OCI-LY7 (cell line): Measurements from ENCODE around the gene TPD52L2. TPM values are rescaled to one million over a fixed set of nuclear protein-coding genes. Genes with fewer than 3 reads are reported as not detected.
A peak's percentile ranks its signal among the peaks of the same experiment; 100 is the strongest.

Experiments
- BruUV-seq: library from RNA; stranded (reverse); fragments of 400-500 nt; replicated peaks from 2 replicates; lab custom pipeline; 2021; lab: Mats Ljungman, UMichigan
- CTCF ChIA-PET: fragments of 300-600 bp; sonication (Branson Sonifier 250); formaldehyde crosslinking; loops from one replicate; lab custom pipeline; 2022; ENCODE audit warnings: antibody characterized with exemption; ENCODE audit not compliant: unreplicated experiment; lab: Charles Lee
- POLR2A ChIA-PET: fragments of 300-600 bp; sonication (Branson Sonifier 250); formaldehyde crosslinking; loops from one replicate; lab custom pipeline; 2022; ENCODE audit warnings: antibody characterized with exemption; lab: Charles Lee
- DNase-seq: peaks from one replicate; pipeline ENCODE4 v3.0.0-alpha.2; 2015; ENCODE audit warnings: low spot score
- H2AFZ ChIP-seq: fragments of 200-600 bp; sonication (generic), shearing (Covaris generic); 2 replicates; pipeline ENCODE4 v1.6.1; 2014; ENCODE audit warnings: mild to moderate bottlenecking, antibody characterized with exemption, low read length, moderate library complexity
- H3K27ac ChIP-seq: fragments of 200-600 bp; sonication (generic); 2 replicates; pipeline ENCODE4 v1.5.1; 2014; ENCODE audit warnings: mixed run types, low read depth, mild to moderate bottlenecking, moderate library complexity, low read length, inconsistent platforms; ENCODE audit not compliant: poor library complexity, severe bottlenecking
- H3K36me3 ChIP-seq: fragments of 200-600 bp; sonication (generic); 2 replicates; pipeline ENCODE4 v1.6.1; 2014; ENCODE audit warnings: mild to moderate bottlenecking, antibody characterized with exemption, low read length, moderate library complexity, mixed read lengths; ENCODE audit not compliant: insufficient read depth
- H3K4me1 ChIP-seq: fragments of 200-600 bp; sonication (generic); 2 replicates; pipeline ENCODE4 v1.5.1; 2014; ENCODE audit warnings: mild to moderate bottlenecking, low read length; ENCODE audit not compliant: insufficient read depth, poor library complexity, severe bottlenecking
- H3K4me2 ChIP-seq: fragments of 200-600 bp; sonication (generic); 2 replicates; pipeline ENCODE4 v1.6.1; 2014; ENCODE audit warnings: mild to moderate bottlenecking, low read length
- H3K4me3 ChIP-seq: fragments of 200-600 bp; sonication (generic); 2 replicates; pipeline ENCODE4 v1.5.1; 2014; ENCODE audit warnings: mild to moderate bottlenecking, low read depth, low read length; ENCODE audit not compliant: poor library complexity, severe bottlenecking
- H3K79me2 ChIP-seq: fragments of 200-600 bp; sonication (generic); 2 replicates; pipeline ENCODE4 v1.6.1; 2016; ENCODE audit warnings: low read depth, mild to moderate bottlenecking, low read length, moderate library complexity, mixed read lengths; ENCODE audit not compliant: insufficient read depth
- H3K9me2 ChIP-seq: fragments of 200-600 bp; sonication (generic); 2 replicates; pipeline ENCODE4 v1.6.1; 2016; ENCODE audit warnings: mild to moderate bottlenecking, low read length, mixed read lengths; ENCODE audit not compliant: insufficient read depth
- H3K9me3 ChIP-seq: fragments of 200-600 bp; sonication (generic); 2 replicates; pipeline ENCODE4 v1.6.1; 2014; ENCODE audit warnings: mild to moderate bottlenecking, mixed run types, low read length, mixed read lengths
- H4K20me1 ChIP-seq: fragments of 200-600 bp; sonication (generic); 2 replicates; pipeline ENCODE4 v1.6.1; 2014; ENCODE audit warnings: mild to moderate bottlenecking, antibody characterized with exemption, low read length, moderate library complexity, mixed read lengths; ENCODE audit not compliant: insufficient read depth
- CTCF ChIP-seq: fragments of 200-600 bp; sonication (generic); conservative IDR thresholded peaks from 2 replicates; pipeline ENCODE4 v1.5.1; 2014; ENCODE audit warnings: mild to moderate bottlenecking, antibody characterized with exemption, low read length, moderate library complexity, mixed read lengths
- EZH2phosphoT487 ChIP-seq: fragments of 200-600 bp; sonication (generic); IDR thresholded peaks from 2 replicates; pipeline ENCODE4 v1.6.1; 2018; ENCODE audit warnings: low read depth, borderline replicate concordance, mild to moderate bottlenecking, mixed run types, antibody characterized with exemption, low read length, moderate library complexity, mixed read lengths
- intact Hi-C: fragments of 100-400 bp; cut with micrococcal nuclease; formaldehyde crosslinking; loops from one replicate; pipeline ENCODE4 v1.10.0; 2022; ENCODE audit not compliant: unreplicated experiment
- total RNA-seq, 2 experiments: library from RNA; depleted of rRNA in 1 of 2; stranded (reverse); fragments of >200 nt in 1 of 2; shearing (Covaris generic) in 1 of 2; gene quantifications; 2 replicates each; pipeline ENCODE4 v1.2.3, GENCODE V29; 2014 to 2022

Gene TPD52L2
- total RNA-seq, 2 experiments from 2014 or later, result 27.2 to 51.0 TPM

- H3K36me3 ChIP-seq, result peaks cover 16% of the 10 kb centered on the region
- no peak overlapping the region for H3K4me3 ChIP-seq
- no peak overlapping the region for H3K4me2 ChIP-seq
- ChIA-PET CTCF (no interaction called here), POLR2A (interaction anchor here (0.6 kb wide), 1 partner anchor 33 kb away, joined by 4 read pairs; the partner anchor contains the start of gene DNAJC5)
- no peak overlapping the region for H3K27ac ChIP-seq
- no peak overlapping the region for H2AFZ ChIP-seq
- DNase-seq, result no peak
- TF ChIP-seq EZH2phosphoT487 (no peak), CTCF (no peak)
- no peaks in the 10 kb centered on the region for H4K20me1 ChIP-seq
- BruUV-seq, result no TSS peak
- H3K79me2 ChIP-seq, result peaks cover 30% of the 10 kb centered on the region
- H3K4me1 ChIP-seq, result peaks cover 22% of the 10 kb centered on the region
- intact Hi-C loops, result loop anchor here (10.0 kb wide), 1 partner anchor 327 kb away; the partner anchor contains the start of gene PTK6
- no peaks in the 10 kb centered on the region for H3K9me2 ChIP-seq
- no peaks in the 10 kb centered on the region for H3K9me3 ChIP-seq
Measured at GRCh38 chr20:63861981-63862901, 2.8 kb upstream of the TPD52L2 start.

GRCh38 chr20:63863021-63863797 lies 1.9 kb upstream of the TPD52L2 start:
- Histone ChIP-seq H3K9me2 (no peaks in the 10 kb centered on the region), H3K36me3 (peaks cover 17% of the 10 kb centered on the region), H3K9me3 (no peaks in the 10 kb centered on the region), H3K79me2 (peaks cover 35% of the 10 kb centered on the region), H4K20me1 (no peaks in the 10 kb centered on the region), H3K4me1 (peaks cover 19% of the 10 kb centered on the region), H3K27ac (peak overlapping the region; percentile 71), H3K4me2 (peak overlapping the region; percentile 77), H2AFZ (no peak overlapping the region), H3K4me3 (peak overlapping the region; percentile 88)
- no TSS peak for BruUV-seq
- ChIA-PET POLR2A (interaction anchor here (0.6 to 1.2 kb wide), 4 partner anchors 32 to 169 kb away, joined by 4 read pairs; partner anchors contain the start of gene DNAJC5), CTCF (interaction anchor here (0.6 kb wide), 1 partner anchor 317 kb away, joined by 5 read pairs; no protein-coding TSS in a partner anchor)
- intact Hi-C loops, result loop anchor here (10.0 kb wide), 1 partner anchor 328 kb away; the partner anchor contains the start of gene PTK6
- no peak for DNase-seq
- no peak for TF ChIP-seq EZH2phosphoT487
- no peak for TF ChIP-seq CTCF
